GM18502 (cell line): ENCODE measurements around the gene ZNF750.
"Not testable (repeated sequence)": the region's sequence is repeated elsewhere in the genome, so short reads cannot be mapped to it uniquely, and the experiment has no call there.

Experiments
- ATAC-seq: cut with Tn5 transposase; IDR thresholded peaks from one replicate; pipeline ENCODE4 v1.9.1; 2021; ENCODE audit warnings: mild to moderate bottlenecking; ENCODE audit not compliant: unreplicated experiment, poor library complexity

Gene ZNF750

DNA sequence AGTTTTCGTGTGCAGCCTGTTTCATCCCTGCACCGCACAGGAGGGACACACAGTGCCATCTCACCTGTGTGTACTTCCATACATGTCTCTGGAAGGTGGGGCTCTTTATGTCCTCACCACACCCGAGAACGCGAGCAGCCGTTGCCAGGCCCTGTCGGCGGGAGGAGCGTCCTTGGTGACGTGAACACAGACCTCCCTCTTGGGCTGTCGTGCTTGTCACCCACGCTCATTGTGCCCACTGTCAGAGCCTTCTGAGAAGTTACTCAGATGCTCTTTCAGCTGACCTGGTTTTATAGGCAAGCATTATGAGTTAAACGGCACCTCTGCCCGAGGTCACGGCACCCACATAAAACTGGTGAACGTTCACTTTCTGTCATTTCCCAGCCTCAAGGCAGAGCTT is 40.2 kb downstream of the ZNF750 start:
- no peak for ATAC-seq

DNA sequence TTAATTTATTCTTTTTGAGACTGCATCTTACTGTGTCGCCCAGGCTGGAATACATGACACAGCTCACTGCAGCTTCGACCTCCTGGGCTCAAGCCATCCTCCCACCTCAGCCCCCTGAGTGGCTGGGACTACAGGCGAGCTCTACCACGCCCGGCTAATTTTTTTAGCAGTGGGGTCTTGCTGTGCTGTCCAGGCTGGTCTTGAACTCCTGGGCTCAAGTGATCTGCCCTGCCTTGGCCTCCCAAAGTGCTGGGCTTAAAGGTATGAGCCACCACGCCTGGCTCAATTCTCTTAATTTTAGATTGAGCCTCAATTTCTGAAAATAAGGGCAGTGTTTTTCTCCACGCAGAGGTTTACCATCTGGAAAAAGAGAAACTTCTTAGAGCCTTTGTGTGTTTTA is 41.1 kb downstream of the ZNF750 start:
- ATAC-seq, result no peak

DNA sequence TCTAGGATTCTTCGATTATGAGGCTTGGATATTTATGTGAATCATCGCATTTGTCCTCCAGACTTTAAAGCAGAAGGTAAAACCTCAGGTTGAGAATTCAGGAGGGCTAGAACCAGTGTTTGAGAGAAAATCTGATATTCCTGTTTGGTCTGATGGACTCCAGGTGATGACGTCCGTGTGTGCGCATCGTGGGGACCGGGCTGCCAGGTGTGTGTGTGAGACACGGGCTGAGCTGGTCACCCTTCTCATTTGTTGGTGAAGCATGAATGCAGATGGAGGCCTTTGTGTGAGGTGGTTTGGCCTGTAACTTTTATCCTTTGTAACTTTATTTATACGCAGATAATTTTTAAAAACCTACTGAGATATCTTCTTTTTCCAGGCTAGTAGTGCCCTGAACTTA is 42.8 kb downstream of the ZNF750 start:
- ATAC-seq, result no peak

DNA sequence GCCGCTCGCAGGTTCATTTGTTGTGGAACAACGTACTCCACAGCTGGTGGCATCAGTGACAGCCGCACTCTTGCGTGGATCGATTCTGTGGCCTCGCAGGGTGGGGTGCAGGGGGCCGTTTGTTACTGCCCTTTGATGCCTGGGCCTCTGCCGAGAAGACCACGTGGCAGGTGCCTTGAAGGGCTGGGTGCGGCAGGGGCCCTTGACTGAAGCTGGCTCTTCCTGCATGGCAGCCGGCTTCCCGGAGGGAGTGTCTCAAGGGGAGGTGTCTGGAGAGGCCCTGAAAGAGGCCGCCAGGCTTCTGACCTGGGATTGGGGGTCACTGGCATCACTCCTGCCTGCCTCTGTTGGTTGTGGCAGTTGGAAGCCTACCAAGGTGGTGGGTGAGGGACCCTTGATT is 44.2 kb downstream of the ZNF750 start:
- no peak for ATAC-seq

DNA sequence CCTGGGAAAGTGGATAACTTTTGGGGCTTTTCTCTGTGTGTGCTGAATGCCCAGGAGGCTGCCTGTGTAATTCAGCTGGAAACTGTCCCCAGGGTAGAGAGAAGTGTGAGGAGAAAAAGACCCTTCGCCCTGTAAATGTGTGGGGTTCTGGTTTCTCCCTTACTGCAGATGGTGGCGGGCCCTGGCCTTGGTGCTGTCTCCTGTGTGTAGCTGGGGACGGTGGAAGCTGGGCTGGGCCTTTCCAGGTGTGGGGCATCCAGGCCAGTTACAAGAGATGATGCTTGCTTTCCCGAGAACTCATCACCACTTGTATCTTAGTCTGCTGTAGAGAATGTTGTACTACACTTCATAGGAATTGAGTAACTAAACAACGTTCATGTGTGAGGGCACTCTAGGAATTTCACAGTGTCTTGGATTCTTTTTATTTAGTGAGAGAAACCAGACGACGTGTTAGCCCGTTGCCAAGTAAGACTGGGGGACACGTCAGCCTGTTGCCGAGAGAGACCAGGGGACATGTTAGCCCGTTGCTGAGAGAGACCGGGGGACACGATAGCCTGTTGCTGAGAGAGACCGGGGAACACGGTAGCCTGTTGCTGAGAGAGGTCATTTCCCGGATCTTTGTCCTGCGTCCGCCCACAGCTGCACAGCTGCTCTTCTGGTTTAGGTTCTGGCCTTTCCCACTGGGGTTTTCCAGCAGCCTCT is 44.9 kb downstream of the ZNF750 start:
- ATAC-seq, result no peak

DNA sequence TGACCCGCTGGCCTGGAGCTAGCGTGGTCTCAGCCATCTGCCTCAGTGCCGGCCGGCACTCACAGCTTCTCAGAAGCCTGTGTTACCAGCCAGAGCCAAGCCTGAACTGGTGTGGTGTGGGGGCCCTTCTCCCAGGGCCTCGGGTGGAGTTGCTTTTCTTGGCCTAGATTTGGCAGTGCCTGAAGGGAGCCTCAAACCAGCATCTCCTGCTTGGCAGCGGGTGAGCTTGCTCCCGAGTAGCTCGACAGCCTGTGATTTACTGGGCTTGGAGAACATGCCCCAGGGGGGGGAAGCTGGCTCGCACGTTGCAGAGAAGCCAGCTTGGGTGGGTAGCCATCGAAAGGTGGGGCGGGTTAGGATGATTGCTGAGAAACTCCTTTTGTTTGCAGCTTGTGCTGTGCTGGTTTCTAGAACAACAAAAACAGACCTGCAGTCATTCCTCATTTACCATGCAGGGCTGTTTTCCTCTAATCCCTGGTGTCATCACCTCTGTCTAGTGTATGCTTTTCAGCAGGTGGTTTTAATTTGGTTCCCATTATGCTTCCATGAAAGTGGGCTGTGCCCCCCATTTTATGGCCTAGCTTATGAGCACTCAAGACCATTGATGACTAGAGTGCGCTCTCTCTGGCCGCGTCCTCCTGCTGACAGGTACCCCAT is 45.7 kb downstream of the ZNF750 start:
- ATAC-seq, result no peak

DNA sequence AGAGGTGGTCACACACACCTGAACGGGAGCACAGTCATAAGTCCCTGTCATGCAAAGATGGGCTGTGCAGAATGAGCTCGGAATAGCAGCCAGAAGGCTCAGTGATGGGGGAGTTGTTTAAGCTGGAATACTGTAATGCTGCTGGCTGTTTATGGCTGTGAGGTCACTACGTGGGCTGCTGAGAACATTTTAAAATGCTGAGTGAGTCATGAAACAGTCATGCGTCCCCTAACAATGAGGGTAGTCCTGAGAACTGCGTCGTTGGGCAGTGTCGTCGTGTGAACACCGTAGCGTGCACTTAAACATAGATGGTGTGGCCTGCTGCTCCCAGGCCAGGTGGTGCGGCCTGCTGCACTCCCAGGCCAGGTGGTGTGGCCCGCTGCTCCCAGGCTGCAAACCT is 48.3 kb downstream of the ZNF750 start:
- ATAC-seq, result no peak

DNA sequence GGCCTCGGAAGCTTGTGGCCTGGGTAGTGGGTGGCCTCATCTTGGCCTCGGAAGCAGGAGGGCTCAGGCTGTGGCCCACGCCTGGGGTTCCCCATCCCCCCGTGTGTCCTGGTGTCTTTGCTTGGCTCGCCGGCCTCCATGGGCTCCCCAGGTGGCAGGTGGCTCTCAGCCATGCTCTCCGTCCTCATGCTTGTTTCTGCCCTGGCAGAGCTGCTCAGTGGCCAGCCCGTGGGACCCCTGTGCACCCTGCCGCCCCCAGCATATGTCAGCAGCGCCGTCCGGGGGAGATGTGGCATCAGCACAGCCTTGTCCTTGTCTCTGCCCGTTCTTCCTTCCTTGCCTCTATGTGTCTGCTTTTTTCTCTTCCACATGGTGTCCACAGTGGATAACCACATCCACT is 49.4 kb downstream of the ZNF750 start:
- no peak for ATAC-seq

DNA sequence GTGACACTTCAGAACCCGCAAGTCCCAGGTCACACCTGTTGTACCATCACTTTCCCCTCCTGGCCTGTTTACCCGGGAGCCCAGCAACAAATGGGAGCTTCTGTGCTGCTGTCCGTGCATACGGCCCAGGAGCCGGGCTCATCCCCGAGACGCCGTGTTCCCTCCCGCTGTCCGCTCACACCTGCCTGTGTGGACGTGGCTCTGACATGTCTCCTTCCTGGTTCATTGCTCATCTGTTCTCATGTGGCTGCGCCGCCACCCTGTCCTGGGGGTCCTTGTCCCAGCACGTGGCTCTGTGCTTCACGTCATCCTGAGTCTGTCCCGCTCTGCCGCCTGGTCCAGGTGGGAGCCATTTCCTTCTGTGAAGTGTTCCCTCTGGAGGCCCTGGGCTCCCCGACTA is 50.0 kb downstream of the ZNF750 start:
- ATAC-seq, result no peak

DNA sequence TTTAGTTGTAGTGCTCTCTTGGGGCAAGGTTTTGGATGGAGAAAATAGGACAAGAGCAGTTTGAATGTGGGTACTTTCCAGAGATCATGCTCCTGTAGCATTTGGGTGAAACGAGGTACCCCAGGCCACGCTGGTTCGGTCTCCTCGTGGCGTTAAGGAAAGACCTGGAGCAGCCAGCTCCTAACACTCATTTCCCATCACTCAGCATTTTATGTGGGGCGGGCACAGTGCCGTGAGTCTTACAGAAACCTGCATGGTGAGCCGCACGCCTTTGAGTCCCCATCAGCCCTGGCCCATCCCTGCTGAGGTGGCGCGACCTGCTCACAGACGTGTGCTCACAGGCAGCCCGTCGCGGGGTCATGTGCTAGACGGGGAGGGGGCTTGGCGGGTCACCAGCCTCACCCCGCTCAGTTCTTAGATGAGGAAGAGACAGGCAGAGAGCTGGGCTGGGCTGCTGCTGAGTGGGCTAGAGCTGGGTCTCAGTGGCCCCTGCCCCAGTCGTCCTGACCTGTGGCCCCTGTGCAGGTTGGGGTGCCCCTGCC is 50.7 kb downstream of the ZNF750 start:
- no peak for ATAC-seq

DNA sequence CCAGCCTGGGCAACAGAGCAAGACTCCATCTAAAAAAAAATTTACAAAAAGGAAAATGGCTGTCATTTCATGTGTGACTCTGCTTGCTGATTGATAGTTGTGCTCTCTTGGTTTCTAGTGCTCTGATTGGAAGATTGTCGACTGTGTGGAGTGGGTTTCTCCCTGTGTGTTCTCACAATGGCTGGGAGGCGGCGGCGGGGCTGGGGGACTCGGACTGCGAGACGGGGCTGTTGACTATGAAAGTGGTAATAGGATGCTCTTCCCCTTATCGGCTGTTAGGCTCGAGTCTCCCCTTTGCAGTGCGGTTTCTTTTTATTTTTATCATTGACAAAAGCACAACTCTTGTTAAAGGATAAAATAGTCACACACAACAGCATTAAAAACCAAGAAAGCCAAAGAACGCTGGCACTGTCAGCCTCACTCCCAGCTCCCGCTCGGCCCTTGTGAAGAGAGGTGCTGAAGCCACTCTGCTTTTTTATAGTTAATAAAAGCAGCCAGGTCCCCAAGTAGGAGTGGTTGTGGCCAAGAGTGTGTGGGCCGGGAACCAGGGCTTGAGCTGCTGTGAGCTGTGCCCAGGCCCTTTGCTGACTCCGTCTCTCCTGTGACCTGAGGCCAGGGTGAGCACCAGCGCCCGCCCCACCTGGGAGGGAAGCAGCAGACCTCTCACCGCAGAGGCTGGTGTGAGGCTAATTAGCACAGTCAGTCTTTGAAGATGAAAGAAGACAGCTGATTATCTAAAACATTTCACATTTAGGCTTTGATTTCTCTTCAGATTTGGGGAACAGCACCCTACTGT is 51.4 kb downstream of the ZNF750 start:
- no peak for ATAC-seq

DNA sequence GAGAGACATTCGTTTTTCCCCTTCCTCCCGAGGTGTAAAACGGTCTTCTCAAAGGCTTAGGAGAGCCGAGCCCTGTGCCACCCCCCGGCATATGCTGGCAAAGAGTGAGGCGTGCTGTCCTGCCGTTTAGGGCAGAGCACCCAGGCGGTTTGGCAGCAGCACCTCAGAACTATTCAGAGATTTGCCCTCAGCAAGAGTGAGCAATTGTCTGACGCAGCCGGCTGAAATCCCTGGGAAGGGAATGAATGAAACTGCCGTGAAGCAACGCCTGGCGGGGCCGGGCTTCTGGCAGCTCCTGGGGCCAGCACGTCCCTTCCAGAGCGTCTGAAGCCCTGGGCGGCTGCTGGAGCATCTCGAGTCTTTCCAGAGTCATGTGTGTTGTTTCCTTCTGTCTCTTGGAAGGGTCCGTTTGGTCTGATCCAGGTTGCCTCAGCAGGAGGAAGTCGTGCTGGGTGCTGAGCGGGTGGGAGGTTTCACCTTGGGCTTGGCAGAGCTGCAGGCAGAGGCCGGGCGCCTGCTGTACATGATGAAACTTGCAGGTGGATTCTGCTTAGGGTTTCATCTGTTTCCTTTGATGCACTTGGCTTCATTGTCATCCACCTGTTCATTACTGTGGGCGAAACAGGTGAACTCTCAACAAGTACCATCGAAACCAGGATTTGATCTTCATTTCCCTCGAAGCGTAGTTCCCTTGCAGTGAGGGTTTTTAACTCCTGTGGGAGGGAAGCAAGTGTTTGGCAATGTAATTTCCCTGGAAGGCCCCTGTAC is 52.6 kb downstream of the ZNF750 start:
- ATAC-seq, result no peak

DNA sequence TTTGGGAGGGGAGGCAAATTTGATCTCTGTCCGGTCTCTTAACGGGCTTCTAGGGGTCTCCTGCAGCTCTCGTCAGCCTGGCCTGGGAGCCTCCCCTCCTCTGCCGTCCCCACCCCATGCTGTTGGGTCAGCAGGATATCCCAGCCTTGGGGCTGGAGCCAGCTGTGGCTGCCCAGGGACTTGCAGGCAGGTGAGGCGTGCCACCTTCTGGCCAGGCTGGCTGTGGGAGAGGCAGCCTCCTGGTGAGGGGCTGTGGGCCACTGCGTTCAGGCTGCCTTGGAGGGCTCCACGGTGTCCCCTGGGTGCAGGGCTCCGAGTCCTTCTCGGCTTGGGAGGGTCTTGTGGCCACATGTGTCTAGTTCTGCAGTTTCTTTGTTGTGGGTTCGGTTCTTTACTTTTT is 53.4 kb downstream of the ZNF750 start:
- no peak for ATAC-seq

DNA sequence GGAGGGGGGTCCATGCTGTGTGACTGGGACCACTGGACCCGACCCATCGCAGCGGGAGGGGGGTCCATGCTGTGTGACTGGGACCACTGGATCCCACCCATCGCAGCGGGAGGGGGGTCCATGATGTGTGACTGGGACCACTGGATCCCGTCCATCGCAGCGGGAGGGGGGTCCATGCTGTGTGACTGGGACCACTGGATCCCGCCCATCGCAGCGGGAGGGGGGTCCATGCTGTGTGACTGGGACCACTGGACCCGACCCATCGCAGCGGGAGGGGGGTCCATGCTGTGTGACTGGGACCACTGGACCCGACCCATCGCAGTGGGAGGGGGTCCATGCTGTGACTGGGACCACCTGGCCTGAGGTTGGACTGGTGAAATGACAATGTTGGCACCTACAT is 54.2 kb downstream of the ZNF750 start:
- not testable (repeated sequence) for ATAC-seq

DNA sequence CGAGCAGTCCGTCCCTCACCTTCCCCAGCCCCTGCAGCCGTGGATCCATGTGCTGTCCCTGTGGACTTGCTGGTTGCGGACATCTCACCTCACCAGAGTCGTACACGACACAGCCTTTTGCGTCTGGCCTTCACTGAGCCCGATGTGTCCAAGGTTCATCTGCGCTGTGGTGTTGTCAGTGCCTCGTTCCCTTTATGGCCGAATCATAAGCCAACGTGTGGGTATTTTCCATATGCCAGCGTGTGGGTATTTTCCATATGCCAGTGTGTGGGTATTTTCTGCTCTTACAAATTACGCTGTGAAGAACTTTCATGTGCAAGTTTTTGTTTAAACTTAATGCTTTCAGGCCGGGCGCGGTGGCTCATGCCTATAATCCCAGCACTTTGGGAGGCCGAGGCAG is 56.3 kb downstream of the ZNF750 start:
- ATAC-seq, result no peak

DNA sequence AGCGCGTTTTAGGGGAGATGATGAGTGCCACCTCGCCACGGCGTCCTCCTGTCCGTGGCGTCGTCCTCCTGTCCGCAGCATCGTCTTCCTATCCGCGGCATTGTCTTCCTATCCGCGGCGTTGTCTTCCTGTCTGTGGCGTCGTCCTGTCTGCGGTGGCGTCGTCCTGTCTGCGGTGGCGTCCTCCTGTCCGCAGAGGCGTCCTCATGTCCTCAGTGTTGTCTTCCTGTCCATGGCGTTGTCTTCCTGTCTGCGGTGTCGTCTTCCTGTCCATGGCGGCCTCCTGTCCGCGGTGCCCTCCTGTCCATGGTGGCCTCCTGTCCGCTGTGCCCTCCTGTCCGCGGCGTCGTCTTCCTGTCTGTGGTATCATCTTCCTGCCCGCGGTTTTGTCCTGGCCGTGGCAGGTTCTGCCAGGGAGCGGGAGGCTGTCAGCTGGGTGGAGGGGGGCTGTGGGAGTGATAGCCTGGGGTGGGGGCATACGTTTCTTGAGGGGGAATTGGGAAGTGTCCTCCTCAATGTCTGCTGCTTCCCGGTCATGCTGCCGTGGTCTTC is 57.1 kb downstream of the ZNF750 start:
- no peak for ATAC-seq

DNA sequence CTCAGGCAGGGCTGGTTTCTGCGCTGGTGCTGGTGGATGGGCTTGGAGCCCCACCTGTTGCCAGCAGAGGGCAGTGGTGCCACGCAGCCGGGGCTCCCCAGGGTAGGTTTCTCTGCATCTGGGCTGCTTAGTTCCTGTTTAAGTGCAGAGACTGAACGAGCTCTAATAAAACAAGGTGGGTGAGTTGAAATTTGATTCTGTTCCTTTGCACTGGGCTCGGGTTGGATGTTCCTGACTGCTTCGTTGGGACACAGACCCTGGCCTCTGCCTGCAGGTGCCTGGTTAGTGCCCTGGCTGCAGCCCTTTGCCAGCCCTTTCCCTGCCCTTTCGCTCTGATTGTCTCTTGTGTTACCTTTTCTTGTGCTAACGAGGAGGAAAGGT is 57.9 kb downstream of the ZNF750 start:
- no peak for ATAC-seq

DNA sequence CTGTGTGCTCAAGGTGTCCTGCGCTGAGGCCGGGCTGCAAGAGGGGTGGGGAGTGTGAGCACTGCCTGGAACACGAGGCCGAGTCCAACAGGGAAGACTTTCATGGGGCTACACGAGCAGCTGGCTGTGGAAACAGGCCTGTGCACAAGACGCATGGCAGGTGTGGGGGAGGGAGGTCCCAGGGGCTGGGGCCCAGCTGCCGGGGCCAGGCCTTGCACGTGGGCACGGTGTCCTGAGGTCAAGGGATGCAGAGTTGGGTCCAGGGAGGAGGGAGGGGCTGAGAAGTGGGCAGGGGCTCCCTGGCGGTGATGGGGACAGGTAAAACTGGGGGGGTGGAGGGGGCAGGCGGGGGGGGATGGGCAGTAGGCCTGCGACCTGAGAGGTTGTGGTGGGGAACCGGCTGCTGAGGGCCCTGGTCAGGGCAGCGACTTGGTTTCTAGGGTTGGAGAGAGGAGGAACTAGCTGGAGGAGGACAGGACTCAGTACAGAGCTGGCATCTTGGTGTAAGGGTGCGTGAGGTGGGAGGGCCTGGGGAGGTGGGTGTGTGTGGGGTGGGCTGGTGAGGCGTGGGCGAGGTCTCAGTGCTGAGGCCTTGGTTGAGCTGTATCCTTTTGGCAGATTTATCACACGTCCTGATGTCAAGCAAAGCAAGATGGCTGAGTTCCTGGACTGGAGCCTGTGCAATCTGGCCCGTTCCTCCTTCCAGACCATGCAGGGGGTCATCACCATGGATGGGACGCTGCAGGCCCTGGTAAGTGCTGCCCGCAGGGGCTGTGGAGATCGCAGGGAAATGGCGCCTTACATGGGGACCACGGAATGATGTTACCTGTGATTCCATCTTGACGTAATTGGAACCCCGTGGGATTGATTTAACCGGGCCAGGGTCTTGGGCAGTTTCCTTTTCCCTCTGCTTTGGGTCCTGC is 58.6 kb downstream of the ZNF750 start:
- no peak for ATAC-seq

DNA sequence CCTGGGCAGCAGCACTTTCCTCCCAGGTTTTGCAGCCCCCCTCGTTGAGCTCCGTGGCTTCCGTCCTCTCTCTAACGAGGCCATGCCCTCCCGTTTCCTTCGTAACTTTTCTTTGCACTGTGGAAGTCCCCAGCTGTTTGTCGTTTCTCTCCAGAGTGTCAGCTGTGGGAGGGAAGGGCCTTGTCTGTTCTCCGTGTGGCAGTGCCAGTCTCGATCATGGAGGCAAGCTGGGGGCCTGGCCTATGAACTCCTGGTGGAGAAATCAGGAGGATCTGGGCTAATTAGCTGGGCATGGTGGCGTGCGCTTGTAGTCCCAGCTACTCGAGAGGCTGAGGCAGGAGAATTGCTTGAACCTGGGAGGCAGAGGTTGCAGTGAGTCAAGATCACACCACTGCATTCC is 59.6 kb downstream of the ZNF750 start:
- ATAC-seq, result no peak
